Activated CD4-positive, CD25-positive, alpha-beta regulatory T cell treated with anti-CD3 and anti-CD28 coated beads, Interleukin-2, amount 50 U/mL, for 72 hours (primary cell): ENCODE data around the gene CASP8AP2.
"Not testable (repeated sequence)": the region's sequence is repeated elsewhere in the genome, so short reads cannot be mapped to it uniquely, and the experiment has no call there.

Experiments
- DNase-seq: peaks from one replicate; pipeline ENCODE4 v3.0.0; 2021

The CASP8AP2 gene

DNA sequence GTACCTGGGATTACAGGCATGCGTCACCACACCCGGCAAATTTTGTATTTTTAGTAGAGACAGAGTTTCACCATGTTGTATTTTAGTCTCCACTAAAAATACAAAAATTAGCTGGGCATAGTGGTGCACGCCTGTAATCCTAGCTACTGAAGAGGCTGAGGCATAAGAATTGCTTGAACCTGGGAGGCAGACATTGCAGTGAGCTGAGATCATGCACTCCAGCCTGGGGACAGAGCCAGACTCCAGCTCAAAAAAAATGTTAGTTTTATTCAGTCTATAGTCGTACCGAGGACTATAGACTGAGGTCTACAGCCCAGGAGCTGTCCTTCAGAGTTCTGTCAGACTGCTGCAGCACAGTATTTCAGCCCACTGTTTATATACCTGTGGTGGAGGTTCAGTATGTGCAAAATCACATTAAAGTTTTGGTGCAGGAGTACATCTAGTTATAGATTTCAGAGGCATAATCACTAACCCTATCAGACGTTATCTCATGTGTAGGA lies 3.6 kb upstream of the CASP8AP2 start:
- no peak for DNase-seq

- DNase-seq, result not testable (repeated sequence)
These were observed 1.1 kb upstream of the CASP8AP2 start for GRCh38 chr6:89828475-89828987.

DNA sequence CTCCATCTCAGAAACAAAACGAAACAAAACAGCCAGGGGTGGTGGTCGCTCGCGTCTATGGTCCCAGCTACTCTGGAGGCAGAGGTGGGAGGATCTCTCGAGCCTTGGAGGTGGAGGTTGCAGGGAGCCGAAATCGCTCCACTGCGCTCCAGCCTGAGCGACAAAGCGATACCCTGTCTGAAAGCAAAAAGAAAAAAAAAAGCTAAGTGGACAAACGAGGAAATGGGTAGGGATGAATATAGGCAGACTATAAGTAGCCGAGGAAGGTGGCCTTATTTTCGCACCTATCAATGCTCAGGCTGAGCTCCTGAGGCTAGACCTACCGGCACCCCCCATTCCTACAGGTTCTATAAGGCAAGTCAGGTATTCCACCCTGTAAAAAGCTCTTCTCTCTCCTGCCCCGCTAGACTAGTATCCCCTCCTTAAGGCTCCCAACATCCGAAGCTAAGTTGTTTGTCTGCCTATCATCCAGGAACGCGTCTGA lies 650 bp upstream of the CASP8AP2 start:
- DNase-seq, result peak; percentile 38

DNA sequence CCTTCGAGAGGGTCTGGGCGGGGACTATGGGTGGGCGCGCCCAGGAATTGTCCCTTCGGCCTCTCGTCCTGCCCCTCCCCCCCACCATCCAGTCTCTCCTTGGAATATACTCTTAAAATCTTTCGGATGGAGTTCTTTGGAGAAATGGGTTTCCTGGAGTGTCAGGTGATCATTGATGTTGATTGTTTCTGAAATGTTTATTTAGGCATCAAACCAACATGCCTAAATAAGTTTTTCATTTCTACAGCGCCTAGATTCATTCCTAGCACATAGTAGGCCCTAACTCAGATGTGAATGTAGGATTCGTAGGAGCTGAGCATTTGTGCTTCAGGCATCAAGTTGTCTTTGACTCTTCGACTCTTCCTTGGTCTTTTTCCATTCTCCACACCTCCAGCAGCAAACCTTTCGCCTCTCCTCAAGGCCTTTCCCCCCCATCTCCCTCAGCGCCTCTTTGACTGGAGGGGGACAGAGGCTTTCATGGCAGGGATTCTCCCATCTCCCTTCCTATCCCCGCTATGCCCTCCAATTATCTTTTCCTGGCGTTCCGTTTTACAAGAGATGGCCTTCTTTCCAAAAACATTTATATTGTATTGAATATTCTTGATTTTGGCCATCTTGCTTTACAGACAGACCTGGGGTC lies 610 bp downstream of the CASP8AP2 start:
- no peak for DNase-seq

DNA sequence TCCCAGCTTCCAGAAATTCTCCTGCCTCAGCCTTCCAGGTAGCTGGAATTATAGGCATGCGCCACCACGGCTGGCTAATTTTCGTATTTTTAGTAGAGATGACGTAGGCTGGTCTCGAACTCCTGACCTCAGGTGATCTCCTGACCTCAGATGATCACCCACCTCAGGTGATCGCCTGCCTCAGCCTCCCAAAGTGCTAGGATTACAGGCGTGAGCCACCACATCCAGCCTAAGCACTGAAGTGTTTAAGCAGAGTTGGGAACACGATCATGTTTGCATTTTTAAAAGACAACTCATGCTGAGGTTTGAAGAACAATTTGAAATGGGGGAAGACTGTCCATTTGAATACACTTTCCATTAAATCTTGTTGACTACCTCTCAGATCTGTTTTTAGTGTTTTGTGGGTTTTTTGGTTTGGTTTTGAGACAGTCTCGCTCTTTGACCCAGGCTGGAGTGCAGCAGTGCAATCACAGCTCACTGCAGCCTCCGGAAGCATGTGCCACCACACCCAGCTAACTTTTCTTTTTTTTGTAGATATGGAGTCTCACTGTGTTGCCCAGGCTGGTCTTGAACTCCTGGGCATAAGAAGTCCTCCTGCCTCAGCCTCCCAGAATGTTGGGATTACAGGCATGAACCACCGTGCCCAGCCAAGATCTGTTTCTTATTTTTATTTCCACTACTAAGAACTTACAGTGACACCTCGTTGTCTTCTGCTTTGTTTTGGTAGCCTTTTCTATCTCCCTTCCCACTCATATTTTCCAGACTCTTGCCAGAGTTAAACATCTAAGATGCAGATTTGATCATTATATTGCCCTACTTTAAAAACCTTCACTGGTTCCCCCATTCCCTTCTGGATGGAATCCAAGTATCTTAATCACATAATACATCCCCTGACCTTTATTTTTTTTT lies 5.5 kb downstream of the CASP8AP2 start:
- DNase-seq, result peak; percentile 37

DNA sequence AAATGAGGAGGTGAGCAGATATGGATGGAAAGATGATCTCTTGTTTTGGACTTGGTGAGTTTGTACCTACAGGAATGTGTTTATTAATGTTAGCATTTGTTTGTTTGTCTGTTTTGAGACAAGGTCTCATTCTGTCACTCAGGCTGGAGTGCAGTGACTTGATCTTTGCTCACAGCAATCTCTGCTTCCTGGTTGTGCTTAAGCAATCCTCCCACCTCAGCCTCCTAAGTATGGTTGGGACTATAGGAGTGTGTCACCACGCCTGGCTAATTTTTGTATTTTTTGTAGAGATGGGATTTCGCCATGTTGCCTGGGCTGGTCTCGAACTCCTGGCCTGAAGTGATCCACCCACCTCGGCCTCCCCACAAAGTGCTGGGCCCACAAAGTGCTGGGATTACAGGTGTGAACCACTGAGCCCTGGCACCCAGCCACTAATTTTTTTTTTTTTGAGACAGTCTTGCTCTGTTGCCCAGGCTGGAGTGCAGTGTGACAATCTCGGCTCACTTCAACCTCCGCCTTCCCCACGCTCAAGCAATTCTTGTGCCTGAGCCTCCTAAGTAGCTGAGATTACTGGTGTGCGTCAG lies 7.1 kb downstream of the CASP8AP2 start:
- DNase-seq, result no peak

DNA sequence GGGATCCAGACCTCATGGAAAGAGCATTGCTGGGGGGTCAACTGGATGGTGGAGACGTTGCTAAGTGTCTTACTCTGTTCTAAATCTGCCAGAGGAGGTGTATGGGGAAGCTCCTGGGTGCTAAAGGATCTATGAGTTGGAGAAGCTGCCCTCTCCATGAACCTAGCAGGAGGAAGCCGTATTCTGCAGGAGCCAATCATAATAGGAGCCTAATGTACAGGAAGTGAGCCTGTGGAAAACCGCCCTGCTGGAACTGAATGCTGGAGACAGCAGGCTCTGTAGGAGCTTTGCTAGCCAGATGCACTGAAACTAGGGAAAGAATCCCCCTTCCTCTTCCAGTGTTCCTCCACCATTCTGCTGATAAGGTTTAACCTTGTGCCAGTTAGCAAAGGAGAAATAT lies 10.9 kb downstream of the CASP8AP2 start:
- DNase-seq, result no peak

- no peak for DNase-seq
These were observed 12.5 kb downstream of the CASP8AP2 start for GRCh38 chr6:89842228-89842627.

- no peak for DNase-seq
These were observed 13.4 kb downstream of the CASP8AP2 start for GRCh38 chr6:89843070-89843469.

- DNase-seq, result not testable (repeated sequence)
These were observed 17.8 kb downstream of the CASP8AP2 start for GRCh38 chr6:89847513-89847912.

GRCh38 chr6:89853068-89853467 lies 23.4 kb downstream of the CASP8AP2 start:
- DNase-seq, result no peak

- DNase-seq, result no peak
These were observed 28.4 kb downstream of the CASP8AP2 start for GRCh38 chr6:89858041-89858440.

DNA sequence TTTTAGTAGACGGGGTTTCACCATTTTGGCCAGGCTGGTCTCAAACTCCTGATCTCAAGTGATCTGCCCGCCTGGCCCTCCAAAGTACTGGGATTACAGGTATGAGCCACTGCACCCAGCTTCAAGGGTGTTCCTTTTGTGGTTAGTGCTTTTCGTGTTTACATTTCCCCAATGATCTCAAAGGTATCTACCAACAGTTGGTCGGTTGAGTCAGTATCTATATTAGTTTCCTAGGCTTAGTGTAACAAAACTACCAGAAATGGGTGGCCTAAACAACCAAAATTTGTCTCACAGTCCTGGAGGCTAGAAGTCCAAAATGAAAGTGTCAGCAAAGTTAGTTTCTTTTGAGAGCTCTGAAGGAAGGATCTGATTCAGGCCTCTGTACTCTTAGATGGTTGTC lies 30.1 kb downstream of the CASP8AP2 start:
- no peak for DNase-seq

- no peak for DNase-seq
These were observed 32.6 kb downstream of the CASP8AP2 start for GRCh38 chr6:89862273-89862672.

- DNase-seq, result no peak
These were observed 33.0 kb downstream of the CASP8AP2 start for GRCh38 chr6:89862698-89863097.

DNA sequence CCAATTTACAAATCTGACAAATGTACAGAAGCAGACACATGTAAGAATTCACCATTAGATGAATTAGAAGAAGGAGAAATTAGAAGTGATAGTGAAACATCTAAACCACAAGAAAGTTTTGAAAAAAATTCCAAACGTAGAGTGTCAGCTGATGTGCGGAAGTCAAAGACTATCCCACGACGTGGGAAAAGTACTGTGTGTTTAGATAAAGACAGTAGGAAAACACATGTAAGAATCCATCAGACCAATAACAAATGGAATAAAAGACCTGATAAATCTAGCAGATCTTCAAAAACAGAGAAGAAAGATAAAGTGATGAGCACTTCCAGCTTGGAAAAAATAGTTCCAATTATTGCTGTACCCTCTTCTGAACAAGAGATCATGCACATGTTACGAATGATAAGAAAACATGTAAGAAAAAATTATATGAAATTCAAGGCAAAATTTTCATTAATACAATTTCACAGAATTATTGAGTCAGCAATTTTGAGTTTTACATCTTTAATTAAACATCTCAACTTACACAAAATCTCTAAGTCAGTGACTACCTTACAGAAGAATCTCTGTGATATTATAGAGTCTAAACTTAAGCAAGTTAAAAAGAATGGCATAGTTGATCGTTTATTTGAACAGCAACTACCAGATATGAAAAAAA lies 36.5 kb downstream of the CASP8AP2 start:
- DNase-seq, result no peak

DNA sequence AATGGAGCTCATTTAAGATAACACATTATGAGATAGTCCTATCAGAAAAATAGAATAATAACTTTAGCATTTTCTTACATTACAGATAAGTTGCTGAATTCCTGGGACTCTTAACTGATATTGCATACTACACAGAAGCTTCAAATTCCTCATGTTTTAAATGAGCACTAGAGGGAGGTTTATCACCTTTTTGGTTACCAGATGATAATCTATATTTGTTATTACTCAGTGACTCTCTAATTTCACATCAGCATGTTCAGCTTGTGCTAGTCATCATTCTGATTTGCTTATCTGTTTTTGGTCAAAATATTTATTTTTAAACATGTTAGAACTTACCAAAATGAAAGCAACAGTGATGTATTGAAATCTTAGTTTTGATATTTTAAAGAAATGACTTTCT lies 44.0 kb downstream of the CASP8AP2 start:
- no peak for DNase-seq

- DNase-seq, result no peak
These were observed 44.8 kb downstream of the CASP8AP2 start for GRCh38 chr6:89874438-89874837.

- no peak for DNase-seq
These were observed 56.9 kb downstream of the CASP8AP2 start for GRCh38 chr6:89886378-89887120.

GRCh38 chr6:89887452-89888137 lies 57.9 kb downstream of the CASP8AP2 start:
- DNase-seq, result peak; percentile 32

GRCh38 chr6:89888138-89888514 lies 58.4 kb downstream of the CASP8AP2 start:
- DNase-seq, result no peak
